Vagina (tissue), 2 donors: ENCODE measurements around the gene ATXN2L. TPM values are rescaled to one million over a fixed set of nuclear protein-coding genes. Genes with fewer than 3 reads are reported as not detected.
A peak's percentile ranks its signal among the peaks of the same experiment; 100 is the strongest.
"Not testable (repeated sequence)": the region's sequence is repeated elsewhere in the genome, so short reads cannot be mapped to it uniquely, and the experiment has no call there.

ENCODE experiments used
- DNase-seq, 2 donors: peaks; one replicate each; pipeline ENCODE4 v3.0.0-alpha.2; 2017; ENCODE audit errors: extremely low spot score in 2 of 2
- H3K27ac ChIP-seq: fragments of 200-600 bp; sonication (generic); one replicate; pipeline ENCODE4 v1.5.1; 2019
- H3K27me3 ChIP-seq: fragments of 200-600 bp; sonication (generic); one replicate; pipeline ENCODE4 v1.5.1; 2019
- H3K36me3 ChIP-seq, 2 donors: fragments of 200-600 bp; sonication (generic); one replicate each; pipeline ENCODE4 v1.5.1; 2017 to 2019
- H3K4me1 ChIP-seq: fragments of 200-600 bp; sonication (generic); one replicate; pipeline ENCODE4 v1.5.1; 2019
- H3K4me3 ChIP-seq, 2 donors: fragments of 200-600 bp; sonication (generic); 1 replicate in 1 of 2; 2 replicates in 1 of 2; pipeline ENCODE4 v1.5.1; 2016 to 2019
- H3K9me3 ChIP-seq: fragments of 200-600 bp; sonication (generic); one replicate; pipeline ENCODE4 v1.5.1; 2019
- POLR2A ChIP-seq, 2 donors: fragments of 450-650 bp; IDR thresholded peaks; one replicate each; pipeline ENCODE4 v1.6.1; 2017; ENCODE audit warnings: antibody characterized with exemption in 2 of 2, mild to moderate bottlenecking in 2 of 2, moderate library complexity in 2 of 2
- POLR2AphosphoS5 ChIP-seq, 2 donors: sonication (generic); formaldehyde crosslinking; IDR thresholded peaks; one replicate each; pipeline ENCODE4 v1.9.0; 2017; ENCODE audit warnings: antibody characterized with exemption in 2 of 2, mild to moderate bottlenecking in 2 of 2, low read depth in 1 of 2; ENCODE audit not compliant: insufficient read depth in 1 of 2
- intact Hi-C: fragments of 100-400 bp; cut with DNase I; formaldehyde crosslinking; loops from one replicate; pipeline ENCODE4 v1.15.1; 2023
- total RNA-seq: library from RNA; depleted of rRNA; stranded (reverse); fragments of >200 nt; gene quantifications from one replicate; pipeline ENCODE4 v1.2.3, GENCODE V29; 2016
- TF ChIP-seq, protein P1 (sequence below), 3 experiments: fragments of 450-650 bp in 2 of 3; fragments of 200-600 bp in 1 of 3; sonication (generic) in 1 of 3; IDR thresholded peaks; one replicate each; pipeline ENCODE4 v1.5.1; 2017 to 2019; ENCODE audit warnings: antibody characterized with exemption in 3 of 3, mild to moderate bottlenecking in 2 of 3, moderate library complexity in 2 of 3

ATXN2L gene, protein sequence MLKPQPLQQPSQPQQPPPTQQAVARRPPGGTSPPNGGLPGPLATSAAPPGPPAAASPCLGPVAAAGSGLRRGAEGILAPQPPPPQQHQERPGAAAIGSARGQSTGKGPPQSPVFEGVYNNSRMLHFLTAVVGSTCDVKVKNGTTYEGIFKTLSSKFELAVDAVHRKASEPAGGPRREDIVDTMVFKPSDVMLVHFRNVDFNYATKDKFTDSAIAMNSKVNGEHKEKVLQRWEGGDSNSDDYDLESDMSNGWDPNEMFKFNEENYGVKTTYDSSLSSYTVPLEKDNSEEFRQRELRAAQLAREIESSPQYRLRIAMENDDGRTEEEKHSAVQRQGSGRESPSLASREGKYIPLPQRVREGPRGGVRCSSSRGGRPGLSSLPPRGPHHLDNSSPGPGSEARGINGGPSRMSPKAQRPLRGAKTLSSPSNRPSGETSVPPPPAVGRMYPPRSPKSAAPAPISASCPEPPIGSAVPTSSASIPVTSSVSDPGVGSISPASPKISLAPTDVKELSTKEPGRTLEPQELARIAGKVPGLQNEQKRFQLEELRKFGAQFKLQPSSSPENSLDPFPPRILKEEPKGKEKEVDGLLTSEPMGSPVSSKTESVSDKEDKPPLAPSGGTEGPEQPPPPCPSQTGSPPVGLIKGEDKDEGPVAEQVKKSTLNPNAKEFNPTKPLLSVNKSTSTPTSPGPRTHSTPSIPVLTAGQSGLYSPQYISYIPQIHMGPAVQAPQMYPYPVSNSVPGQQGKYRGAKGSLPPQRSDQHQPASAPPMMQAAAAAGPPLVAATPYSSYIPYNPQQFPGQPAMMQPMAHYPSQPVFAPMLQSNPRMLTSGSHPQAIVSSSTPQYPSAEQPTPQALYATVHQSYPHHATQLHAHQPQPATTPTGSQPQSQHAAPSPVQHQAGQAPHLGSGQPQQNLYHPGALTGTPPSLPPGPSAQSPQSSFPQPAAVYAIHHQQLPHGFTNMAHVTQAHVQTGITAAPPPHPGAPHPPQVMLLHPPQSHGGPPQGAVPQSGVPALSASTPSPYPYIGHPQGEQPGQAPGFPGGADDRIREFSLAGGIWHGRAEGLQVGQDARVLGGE
- 76.4 TPM for total RNA-seq

DNA sequence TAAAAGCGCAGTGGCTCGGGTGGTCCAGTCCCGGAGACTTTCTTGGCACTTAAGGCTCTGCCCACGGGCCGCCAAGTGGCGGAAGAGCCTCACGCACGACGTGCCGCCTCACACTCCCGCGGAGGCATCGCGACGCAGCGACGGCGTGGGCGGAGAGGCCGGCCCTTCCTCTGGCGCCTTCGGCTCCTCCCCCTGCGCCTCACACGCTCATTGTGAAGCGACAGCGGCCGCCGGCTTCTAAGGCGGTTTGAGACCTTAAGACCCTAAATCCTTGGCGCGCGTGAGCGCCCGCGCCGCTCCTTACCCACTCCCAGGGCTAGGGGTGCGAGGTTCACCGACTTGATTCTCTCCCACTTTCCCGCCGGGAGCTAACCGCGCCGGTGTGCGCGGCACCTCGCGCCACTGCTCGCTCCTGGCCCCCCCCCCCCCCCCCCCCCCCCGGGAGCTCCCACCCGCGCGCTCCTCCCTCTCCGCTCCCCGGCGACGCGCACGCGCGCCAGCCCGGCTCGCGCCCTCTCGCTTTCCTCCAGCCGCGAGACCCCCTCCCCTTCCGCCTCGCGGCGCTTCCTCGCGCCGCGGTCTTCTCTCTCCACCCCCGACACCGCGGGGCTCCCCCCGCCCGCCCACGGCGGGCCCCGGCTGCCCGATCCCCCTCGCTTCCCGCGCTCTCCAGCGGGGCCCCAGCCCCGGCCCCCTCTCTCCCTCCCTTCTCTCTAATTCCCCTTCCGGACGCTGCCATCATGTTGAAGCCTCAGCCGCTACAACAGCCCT lies at the start of gene ATXN2L:
ATXN2L (plus strand) TSS at position 480 of the 771 bp plus-strand sequence; CDS start at position 741, 261 bp downstream.
- DNase-seq: peak in 1 of 2 donors; percentile 91
- Histone ChIP-seq H3K27me3 (no peaks in the 10 kb centered on the region), H3K4me3 (peak within 1 kb of the TSS; percentile 99), H3K4me1 (peaks cover 24% of the 10 kb centered on the region), H3K27ac (peak within 1 kb of the TSS; percentile 99), H3K9me3 (no peaks in the 10 kb centered on the region), H3K36me3 (peaks cover 0 to 26% of the 10 kb centered on the region in 2 donors)
- TF ChIP-seq, protein P1, sequence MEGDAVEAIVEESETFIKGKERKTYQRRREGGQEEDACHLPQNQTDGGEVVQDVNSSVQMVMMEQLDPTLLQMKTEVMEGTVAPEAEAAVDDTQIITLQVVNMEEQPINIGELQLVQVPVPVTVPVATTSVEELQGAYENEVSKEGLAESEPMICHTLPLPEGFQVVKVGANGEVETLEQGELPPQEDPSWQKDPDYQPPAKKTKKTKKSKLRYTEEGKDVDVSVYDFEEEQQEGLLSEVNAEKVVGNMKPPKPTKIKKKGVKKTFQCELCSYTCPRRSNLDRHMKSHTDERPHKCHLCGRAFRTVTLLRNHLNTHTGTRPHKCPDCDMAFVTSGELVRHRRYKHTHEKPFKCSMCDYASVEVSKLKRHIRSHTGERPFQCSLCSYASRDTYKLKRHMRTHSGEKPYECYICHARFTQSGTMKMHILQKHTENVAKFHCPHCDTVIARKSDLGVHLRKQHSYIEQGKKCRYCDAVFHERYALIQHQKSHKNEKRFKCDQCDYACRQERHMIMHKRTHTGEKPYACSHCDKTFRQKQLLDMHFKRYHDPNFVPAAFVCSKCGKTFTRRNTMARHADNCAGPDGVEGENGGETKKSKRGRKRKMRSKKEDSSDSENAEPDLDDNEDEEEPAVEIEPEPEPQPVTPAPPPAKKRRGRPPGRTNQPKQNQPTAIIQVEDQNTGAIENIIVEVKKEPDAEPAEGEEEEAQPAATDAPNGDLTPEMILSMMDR (IDR thresholded peaks at IDR 0.05): peak in 1 of 3 experiments; percentile 28
- TF ChIP-seq POLR2AphosphoS5 (IDR thresholded peaks at IDR 0.05; ENCODE audit: insufficient read depth in 1 of 2, low read depth in 1 of 2) (peak; percentile 90 to 91), POLR2A (IDR thresholded peaks at IDR 0.05) (peak in 1 of 2 donors; percentile 67)
- intact Hi-C loops: no loop called here

DNA sequence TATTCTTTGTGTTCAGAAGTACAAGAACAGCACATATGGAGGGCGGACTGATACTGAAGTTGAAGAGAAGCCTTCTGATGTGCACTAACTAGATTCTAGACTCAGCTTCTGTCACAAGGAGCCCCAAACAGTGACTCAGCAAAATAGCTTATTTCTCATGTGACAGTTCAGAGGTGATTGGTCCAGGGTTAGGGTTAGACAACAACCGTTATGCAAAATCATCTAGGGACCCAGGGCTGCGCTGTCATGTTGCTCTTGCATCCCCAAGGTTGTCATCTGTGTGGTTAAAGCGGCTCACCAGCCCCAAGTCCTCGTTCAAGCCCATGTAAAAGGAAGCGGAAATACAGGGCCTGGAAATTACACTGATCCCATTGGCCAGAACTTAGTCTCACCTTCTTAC lies 41.1 kb upstream of the ATXN2L start:
- H3K4me3 ChIP-seq, intact Hi-C loops, H3K36me3 ChIP-seq: not testable (repeated sequence)

DNA sequence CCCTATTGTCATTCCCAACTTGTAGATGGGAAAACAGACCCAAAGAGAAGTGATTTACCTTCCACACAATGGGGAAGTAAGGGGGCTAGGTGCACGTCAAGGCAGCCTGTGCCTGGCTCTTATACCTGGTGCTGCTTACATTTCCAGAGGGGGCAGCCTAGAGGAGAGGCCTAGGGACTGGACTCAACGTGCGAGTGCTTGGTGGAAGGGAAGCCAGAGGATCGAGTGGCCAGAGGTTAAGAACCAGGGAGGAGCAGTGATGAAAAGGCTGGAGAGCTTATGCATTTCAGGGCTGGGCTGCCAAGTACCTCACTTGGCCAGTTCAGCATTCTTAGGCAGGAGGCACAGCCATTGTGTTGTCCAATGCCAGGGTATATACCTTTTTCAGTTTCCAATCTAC lies 40.4 kb upstream of the ATXN2L start:
- H3K4me1 ChIP-seq, H3K4me3 ChIP-seq, intact Hi-C loops, H3K9me3 ChIP-seq, DNase-seq, H3K36me3 ChIP-seq, H3K27me3 ChIP-seq, H3K27ac ChIP-seq: not testable (repeated sequence)

More for the DNA sequence above, 41.1 kb upstream of the ATXN2L start:
- not testable (repeated sequence) for H3K4me1 ChIP-seq, H3K9me3 ChIP-seq, DNase-seq, H3K27me3 ChIP-seq, H3K27ac ChIP-seq

DNA sequence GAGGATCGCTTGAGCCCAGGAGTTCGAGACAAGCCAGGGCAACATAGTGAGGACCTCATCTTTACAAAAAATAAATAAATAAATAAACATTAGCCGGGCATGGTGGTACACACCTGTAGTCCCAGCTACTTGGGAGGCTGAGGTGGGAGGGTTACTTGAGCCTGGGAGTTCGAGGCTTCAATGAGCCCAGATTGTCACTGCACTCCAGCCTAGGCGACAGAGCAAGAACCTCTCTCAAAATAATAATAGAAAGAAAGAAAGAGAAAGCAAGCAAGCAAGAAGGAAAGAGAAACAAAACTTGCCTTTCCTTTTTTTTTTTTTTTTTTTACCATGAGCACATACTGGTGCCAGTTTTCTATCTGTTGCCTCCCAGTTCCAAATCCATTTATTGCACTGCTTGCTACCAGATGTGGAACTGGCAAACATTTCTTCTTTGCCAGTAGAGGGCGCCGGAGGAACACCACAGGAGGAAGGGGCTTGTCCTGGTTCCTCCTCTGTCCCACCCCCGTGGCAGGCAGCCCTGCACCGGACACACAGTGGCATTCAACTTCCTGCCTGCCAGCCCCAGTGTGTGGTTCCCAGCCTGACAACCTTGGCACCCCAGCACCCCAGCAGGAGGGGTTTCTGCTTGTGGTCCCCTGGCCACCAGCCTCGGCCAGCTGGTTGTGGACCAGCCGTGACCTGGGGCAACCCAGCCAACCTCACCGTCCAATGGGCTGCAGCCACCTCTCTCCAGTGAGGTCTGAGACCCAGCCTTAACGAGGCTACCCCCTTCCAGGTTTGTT lies 20.4 kb upstream of the ATXN2L start:
- H3K27me3 ChIP-seq, H3K4me1 ChIP-seq, H3K27ac ChIP-seq, H3K4me3 ChIP-seq, intact Hi-C loops, H3K9me3 ChIP-seq, H3K36me3 ChIP-seq, DNase-seq: not testable (repeated sequence)
- TF ChIP-seq, protein P1 (IDR thresholded peaks at IDR 0.05): peak in 1 of 3 experiments; percentile 14

DNA sequence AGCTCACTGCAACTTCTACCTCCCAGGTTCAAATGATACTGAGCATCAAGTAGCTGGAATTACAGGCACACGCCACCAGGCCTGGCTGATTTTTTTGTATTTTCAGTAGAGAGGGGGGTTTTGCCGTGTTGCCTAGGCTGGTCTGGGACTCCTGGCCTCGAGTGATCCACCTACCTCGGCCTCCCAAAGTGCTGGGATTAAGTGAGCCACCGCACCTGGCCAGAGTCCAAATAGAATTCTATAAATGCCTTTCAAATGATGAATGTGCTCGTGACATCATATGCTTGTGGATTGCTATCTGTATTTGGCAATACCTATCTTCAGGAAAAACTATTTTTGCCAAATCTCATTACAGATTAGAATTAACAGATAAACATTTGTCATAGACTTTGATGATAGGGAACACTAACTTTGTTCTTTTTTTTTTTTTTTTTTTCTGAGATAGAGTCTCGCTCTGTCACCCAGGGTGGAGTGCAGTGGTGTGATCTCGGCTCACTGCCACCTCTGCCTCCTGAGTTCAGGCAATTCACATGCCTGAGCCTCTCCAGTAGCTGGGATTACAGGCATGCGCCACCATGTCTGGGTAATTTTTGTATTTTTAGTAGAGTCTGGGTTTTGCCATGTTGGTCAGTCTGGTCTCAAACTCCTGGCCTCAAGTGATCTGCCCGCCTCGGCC lies 15.2 kb upstream of the ATXN2L start:
- H3K4me1 ChIP-seq, DNase-seq, H3K27me3 ChIP-seq, intact Hi-C loops, H3K36me3 ChIP-seq, H3K27ac ChIP-seq, H3K9me3 ChIP-seq, H3K4me3 ChIP-seq: not testable (repeated sequence)
